ENCODE data around the gene PILRA. TPM values are rescaled to one million over a fixed set of nuclear protein-coding genes. Genes with fewer than 3 reads are reported as not detected.

Gene PILRA
- total and polyA plus RNA-seq, 10 of the 15 experiments (the other 5 are each of a cell fraction or from before 2014, with no cell fraction given), result 6.6 to 43.3 (median 11.5) TPM

DNA sequence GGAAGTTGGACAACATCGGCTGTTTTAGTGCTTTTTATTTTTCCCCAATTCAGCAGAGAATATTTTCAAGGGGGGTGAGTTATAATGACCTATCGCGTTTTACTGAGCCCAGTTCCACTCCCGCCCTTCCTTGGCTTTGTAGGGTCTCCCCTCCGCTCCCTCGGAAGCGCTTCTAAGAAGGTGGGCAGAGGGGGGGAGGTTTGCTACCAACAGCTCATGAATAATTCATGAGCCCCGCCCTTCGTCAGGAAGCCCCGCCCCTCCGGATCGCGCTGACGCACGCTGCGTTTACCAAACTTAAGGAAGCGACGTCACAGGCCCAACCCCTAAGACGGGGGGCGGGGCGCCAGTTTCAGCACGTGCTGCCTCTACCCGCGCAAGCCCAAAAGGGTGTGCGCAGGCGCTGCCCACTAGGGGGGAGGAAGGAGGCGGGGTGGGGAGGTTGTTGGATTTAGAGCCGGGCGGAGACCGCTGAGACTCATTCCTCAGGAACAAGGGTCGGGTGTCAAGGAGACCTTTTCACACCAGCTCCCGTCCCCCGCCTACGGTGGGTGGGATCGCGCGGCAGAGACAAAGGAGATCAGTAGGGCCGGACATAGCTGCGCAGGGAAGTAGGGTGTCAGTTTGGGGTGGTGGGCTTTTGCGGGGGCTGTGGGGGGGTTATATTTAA lies 55.8 kb downstream of the PILRA start (continued):
- TF ChIP-seq ZNF687 (IDR thresholded peaks at IDR 0.05) (no peak), EP300 (IDR thresholded peaks at IDR 0.05; ENCODE audit: borderline replicate concordance in 1 of 2, control insufficient read depth in 1 of 2, low read depth in 2 of 2, low read length in 2 of 2) (peak in 1 of 2 experiments; percentile 72; a peak in 2 of 4 replicates), EGR1 (IDR thresholded peaks at IDR 0.05; ENCODE audit: borderline replicate concordance in 1 of 2, low read depth in 2 of 2, low read length in 2 of 2) (peak in 1 of 2 experiments; percentile 44; a peak in 1 of 3 replicates), MLLT1 (IDR thresholded peaks at IDR 0.05) (peak; percentile 13), BCL3 (IDR thresholded peaks at IDR 0.05; ENCODE audit: borderline replicate concordance, insufficient read depth, low read depth, low read length, poor library complexity, severe bottlenecking) (peak; percentile 14), SREBF2 (IDR thresholded peaks at IDR 0.05; ENCODE audit: low read length) (no peak), RB1 (IDR thresholded peaks at IDR 0.05; ENCODE audit: borderline replicate concordance) (no peak), ELK1 (IDR thresholded peaks at IDR 0.05; ENCODE audit: low read depth, low read length) (peak; percentile 12; the same call in 1 of the 2 replicates), NFIC (IDR thresholded peaks at IDR 0.05; ENCODE audit: low read depth, low read length) (no peak), CBFB (IDR thresholded peaks at IDR 0.05; ENCODE audit: low read depth) (peak; percentile 2; the same call in 1 of the 2 replicates), FOXK2 (IDR thresholded peaks at IDR 0.05) (no peak), POLR2AphosphoS5 (IDR thresholded peaks at IDR 0.05; ENCODE audit: low read length) (peak; percentile 90)
- TF ChIP-seq, protein P1, sequence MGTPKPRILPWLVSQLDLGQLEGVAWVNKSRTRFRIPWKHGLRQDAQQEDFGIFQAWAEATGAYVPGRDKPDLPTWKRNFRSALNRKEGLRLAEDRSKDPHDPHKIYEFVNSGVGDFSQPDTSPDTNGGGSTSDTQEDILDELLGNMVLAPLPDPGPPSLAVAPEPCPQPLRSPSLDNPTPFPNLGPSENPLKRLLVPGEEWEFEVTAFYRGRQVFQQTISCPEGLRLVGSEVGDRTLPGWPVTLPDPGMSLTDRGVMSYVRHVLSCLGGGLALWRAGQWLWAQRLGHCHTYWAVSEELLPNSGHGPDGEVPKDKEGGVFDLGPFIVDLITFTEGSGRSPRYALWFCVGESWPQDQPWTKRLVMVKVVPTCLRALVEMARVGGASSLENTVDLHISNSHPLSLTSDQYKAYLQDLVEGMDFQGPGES (IDR thresholded peaks at IDR 0.05), result peak; percentile 31; the same call in 1 of the 2 replicates
- TF ChIP-seq, protein P2, sequence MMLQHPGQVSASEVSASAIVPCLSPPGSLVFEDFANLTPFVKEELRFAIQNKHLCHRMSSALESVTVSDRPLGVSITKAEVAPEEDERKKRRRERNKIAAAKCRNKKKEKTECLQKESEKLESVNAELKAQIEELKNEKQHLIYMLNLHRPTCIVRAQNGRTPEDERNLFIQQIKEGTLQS (IDR thresholded peaks at IDR 0.05; ENCODE audit: borderline replicate concordance, extremely low read depth, low read depth, low read length), result 0 out of 2 replicates have a peak, but pooled peaks have one; percentile 39
